ENCODE measurements around the gene VPS54.

The VPS54 gene

GRCh38 chr2:63926815-63927214 lies 92.4 kb downstream of the VPS54 start:
- TF ChIP-seq, protein P1, sequence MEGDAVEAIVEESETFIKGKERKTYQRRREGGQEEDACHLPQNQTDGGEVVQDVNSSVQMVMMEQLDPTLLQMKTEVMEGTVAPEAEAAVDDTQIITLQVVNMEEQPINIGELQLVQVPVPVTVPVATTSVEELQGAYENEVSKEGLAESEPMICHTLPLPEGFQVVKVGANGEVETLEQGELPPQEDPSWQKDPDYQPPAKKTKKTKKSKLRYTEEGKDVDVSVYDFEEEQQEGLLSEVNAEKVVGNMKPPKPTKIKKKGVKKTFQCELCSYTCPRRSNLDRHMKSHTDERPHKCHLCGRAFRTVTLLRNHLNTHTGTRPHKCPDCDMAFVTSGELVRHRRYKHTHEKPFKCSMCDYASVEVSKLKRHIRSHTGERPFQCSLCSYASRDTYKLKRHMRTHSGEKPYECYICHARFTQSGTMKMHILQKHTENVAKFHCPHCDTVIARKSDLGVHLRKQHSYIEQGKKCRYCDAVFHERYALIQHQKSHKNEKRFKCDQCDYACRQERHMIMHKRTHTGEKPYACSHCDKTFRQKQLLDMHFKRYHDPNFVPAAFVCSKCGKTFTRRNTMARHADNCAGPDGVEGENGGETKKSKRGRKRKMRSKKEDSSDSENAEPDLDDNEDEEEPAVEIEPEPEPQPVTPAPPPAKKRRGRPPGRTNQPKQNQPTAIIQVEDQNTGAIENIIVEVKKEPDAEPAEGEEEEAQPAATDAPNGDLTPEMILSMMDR (conservative IDR thresholded peaks at IDR 0.05; ENCODE audit: low read depth, low read length): no peak
- H3K4me3 ChIP-seq (ENCODE audit: low read length): no peak overlapping the region
- DNase-seq (ENCODE audit: low read depth): no peak

- TF ChIP-seq, protein P1 (conservative IDR thresholded peaks at IDR 0.05; ENCODE audit: low read depth, low read length): no peak
- no peak overlapping the region for H3K4me3 ChIP-seq (ENCODE audit: low read length)
- no peak for DNase-seq (ENCODE audit: low read depth)
These were observed 104.9 kb downstream of the VPS54 start for GRCh38 chr2:63914311-63914710.

DNA sequence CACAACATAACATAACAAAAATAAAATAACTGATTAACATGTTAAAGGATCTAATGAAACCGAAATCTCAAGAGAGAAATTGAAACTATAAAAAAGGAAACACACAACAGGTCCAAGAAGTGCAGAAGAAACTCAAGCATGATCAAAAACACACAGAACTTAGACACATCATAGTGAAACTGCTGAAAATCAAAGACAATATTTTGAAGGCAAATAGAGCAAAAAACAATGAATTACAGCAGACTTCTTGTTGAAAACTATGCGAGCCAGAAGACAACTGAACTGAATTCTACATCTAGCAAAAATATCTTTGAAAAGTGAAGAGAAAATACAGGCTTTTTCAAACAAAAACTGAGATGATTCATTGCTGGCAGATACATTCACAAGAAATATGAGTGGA lies 116.2 kb downstream of the VPS54 start:
- TF ChIP-seq, protein P1 (conservative IDR thresholded peaks at IDR 0.05; ENCODE audit: low read depth, low read length): no peak
- no peak for DNase-seq (ENCODE audit: low read depth)
- H3K4me3 ChIP-seq (ENCODE audit: low read length): no peak overlapping the region

GRCh38 chr2:63902149-63902548 lies 117.1 kb downstream of the VPS54 start:
- no peak overlapping the region for H3K4me3 ChIP-seq (ENCODE audit: low read length)
- TF ChIP-seq, protein P1 (conservative IDR thresholded peaks at IDR 0.05; ENCODE audit: low read depth, low read length): no peak
- no peak for DNase-seq (ENCODE audit: low read depth)

DNA sequence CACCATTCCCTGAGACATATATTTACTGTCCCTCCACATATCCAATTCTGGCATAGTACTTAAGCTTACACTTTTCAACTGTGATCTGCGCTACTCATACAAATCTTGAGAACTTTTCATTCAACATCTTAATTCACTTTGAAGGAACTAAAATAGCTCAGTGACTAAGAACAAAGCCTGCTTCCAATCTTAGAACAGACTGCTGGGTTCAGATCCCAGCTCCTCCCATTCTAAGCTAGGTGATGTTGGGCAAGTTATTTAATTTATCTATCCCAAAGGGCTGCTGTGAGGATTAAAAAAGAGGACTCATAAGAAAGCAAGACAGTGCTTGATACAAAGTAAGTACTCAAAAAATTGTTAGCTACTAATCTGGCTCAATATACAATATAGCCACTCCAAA lies 119.6 kb downstream of the VPS54 start:
- no peak overlapping the region for H3K4me3 ChIP-seq (ENCODE audit: low read length)
- DNase-seq (ENCODE audit: low read depth): no peak
- TF ChIP-seq, protein P1 (conservative IDR thresholded peaks at IDR 0.05; ENCODE audit: low read depth, low read length): no peak

DNA sequence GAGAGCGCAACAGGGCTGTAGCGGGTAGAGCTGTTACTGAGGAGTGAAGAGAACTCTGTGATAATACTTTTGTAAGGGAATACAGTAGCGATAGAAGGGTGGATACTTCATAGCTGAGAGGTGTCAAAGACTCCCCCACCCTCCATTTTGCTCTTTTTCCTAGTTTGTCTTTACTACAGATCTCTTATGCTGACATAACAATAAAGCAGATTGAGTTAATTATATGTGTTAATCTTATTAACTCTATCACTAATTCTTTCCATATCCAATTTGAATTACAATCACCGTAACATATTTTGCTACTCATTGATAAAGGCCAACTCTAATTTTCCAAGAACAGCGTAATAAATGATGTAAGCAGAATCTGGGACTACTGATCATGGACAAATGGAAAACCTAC lies 120.4 kb downstream of the VPS54 start:
- DNase-seq (ENCODE audit: low read depth): no peak
- TF ChIP-seq, protein P1 (conservative IDR thresholded peaks at IDR 0.05; ENCODE audit: low read depth, low read length): no peak

DNA sequence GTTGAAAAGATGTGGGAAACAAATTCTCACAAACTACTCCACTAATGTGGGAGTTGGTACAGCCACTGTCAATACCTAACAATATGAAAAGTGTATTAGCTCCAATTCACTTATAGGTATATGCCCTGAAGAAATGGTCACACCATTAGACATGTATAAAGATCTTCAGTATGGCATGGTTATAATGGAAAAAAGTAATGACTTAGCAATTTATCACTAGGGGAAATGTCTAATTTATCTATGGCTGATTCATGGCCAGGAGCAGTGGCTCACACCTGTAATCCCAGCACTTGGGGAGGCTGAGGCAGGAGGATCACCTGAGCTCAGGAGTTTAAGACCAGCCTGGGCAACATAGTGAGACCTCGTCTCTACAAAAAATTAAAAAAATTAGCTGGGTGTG lies 125.1 kb downstream of the VPS54 start:
- TF ChIP-seq, protein P1 (conservative IDR thresholded peaks at IDR 0.05; ENCODE audit: low read depth, low read length): no peak
- H3K4me3 ChIP-seq (ENCODE audit: low read length): no peak overlapping the region
- no peak for DNase-seq (ENCODE audit: low read depth)

More for the DNA sequence above, 120.4 kb downstream of the VPS54 start:
- no peak overlapping the region for H3K4me3 ChIP-seq (ENCODE audit: low read length)
